ENCODE measurements around the gene SLC17A1.
A peak's percentile ranks its signal among the peaks of the same experiment; 100 is the strongest.

- TF ChIP-seq MXI1 (IDR thresholded peaks at IDR 0.05; ENCODE audit: borderline replicate concordance, low read depth, low read length) (no peak), ETV5 (CRISPR knock-in tag; IDR thresholded peaks at IDR 0.05; ENCODE audit: borderline replicate concordance) (no peak), SIN3A (IDR thresholded peaks at IDR 0.05; ENCODE audit: borderline replicate concordance, low read depth, low read length) (no peak), ZNF264 (CRISPR knock-in tag; IDR thresholded peaks at IDR 0.05) (no peak), SIX1 (CRISPR knock-in tag; IDR thresholded peaks at IDR 0.05; ENCODE audit: borderline replicate concordance) (no peak), ZNF790 (CRISPR knock-in tag; IDR thresholded peaks at IDR 0.05; ENCODE audit: borderline replicate concordance) (no peak)
- TF ChIP-seq, protein P1, sequence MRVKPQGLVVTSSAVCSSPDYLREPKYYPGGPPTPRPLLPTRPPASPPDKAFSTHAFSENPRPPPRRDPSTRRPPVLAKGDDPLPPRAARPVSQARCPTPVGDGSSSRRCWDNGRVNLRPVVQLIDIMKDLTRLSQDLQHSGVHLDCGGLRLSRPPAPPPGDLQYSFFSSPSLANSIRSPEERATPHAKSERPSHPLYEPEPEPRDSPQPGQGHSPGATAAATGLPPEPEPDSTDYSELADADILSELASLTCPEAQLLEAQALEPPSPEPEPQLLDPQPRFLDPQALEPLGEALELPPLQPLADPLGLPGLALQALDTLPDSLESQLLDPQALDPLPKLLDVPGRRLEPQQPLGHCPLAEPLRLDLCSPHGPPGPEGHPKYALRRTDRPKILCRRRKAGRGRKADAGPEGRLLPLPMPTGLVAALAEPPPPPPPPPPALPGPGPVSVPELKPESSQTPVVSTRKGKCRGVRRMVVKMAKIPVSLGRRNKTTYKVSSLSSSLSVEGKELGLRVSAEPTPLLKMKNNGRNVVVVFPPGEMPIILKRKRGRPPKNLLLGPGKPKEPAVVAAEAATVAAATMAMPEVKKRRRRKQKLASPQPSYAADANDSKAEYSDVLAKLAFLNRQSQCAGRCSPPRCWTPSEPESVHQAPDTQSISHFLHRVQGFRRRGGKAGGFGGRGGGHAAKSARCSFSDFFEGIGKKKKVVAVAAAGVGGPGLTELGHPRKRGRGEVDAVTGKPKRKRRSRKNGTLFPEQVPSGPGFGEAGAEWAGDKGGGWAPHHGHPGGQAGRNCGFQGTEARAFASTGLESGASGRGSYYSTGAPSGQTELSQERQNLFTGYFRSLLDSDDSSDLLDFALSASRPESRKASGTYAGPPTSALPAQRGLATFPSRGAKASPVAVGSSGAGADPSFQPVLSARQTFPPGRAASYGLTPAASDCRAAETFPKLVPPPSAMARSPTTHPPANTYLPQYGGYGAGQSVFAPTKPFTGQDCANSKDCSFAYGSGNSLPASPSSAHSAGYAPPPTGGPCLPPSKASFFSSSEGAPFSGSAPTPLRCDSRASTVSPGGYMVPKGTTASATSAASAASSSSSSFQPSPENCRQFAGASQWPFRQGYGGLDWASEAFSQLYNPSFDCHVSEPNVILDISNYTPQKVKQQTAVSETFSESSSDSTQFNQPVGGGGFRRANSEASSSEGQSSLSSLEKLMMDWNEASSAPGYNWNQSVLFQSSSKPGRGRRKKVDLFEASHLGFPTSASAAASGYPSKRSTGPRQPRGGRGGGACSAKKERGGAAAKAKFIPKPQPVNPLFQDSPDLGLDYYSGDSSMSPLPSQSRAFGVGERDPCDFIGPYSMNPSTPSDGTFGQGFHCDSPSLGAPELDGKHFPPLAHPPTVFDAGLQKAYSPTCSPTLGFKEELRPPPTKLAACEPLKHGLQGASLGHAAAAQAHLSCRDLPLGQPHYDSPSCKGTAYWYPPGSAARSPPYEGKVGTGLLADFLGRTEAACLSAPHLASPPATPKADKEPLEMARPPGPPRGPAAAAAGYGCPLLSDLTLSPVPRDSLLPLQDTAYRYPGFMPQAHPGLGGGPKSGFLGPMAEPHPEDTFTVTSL (CRISPR knock-in tag; IDR thresholded peaks at IDR 0.05; ENCODE audit: borderline replicate concordance), result peak; percentile 39; the same call in 1 of the 2 replicates
Measured at GRCh38 chr6:25831532-25832306, at the start of gene SLC17A1.

Data from HepG2 (cell line).